GM12872 (cell line): Measurements from ENCODE around the gene BICD1.

Experiments
- CTCF ChIP-seq: IDR thresholded peaks from 3 replicates; pipeline ENCODE4 v1.5.1; 2011; ENCODE audit warnings: low read depth, mild to moderate bottlenecking, low read length, moderate library complexity; ENCODE audit not compliant: insufficient read depth

Gene BICD1

GRCh38 chr12:32208355-32208754, 101.7 kb downstream of the BICD1 start:
- no peak for TF ChIP-seq CTCF

DNA sequence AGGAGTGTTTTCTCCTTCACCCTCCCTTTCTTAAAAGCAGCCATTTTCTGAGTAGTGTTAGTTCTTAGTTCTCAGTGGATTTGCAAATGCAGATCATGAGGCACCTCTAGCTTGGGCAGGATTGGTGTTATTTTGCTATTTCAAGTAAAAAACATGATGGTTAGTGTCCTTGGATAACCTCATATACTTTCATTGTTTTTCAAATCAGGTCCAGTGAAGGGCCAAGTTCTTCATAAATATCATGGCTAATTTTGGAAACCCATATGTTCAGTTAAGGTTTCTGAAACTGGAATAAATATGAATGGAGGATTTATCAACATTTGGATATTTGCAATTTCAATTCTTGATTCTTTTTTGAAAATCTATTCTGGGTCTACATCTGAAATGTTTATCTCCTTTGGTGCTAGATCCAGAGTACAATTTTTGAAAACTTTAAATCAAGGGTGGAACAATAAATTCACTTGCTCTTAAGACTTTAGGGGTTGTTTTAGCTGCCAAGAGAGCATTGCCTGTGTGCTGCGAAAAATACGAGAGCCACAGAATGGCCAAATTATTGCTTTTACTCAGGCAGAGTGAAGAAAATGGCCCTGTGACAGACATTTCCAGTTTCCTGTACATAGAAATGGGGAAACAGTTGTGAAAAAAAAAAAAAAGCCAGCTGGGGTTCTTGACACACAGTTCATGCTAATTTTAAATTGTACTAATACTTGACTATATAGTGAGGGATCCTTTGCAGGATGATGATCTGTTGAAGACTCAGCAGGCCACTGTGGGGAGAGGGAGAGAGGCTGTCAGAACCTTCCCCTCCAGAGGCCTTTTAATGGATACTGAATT, 104.6 kb downstream of the BICD1 start:
- no peak for TF ChIP-seq CTCF

GRCh38 chr12:32211900-32212156, 105.2 kb downstream of the BICD1 start:
- TF ChIP-seq CTCF, result no peak

DNA sequence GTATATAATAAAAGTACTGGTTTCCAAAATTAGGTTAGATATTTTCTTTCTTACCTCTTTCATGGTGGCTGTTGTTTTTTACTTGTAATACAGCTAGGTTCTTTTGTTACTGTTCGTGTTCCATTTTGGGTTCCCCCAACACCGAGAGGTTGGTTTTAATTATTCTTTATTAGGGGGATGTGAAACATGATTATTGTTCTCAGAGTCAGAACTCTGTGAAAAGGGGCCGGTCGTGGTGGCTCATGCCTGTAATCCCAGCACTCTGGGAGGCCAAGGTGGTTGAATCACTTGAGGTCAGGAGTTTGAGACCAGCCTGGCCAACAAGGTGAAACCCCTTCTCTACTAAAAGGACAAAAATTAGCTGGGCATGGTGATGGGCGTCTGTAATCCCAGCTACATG, 108.1 kb downstream of the BICD1 start:
- TF ChIP-seq CTCF, result no peak

DNA sequence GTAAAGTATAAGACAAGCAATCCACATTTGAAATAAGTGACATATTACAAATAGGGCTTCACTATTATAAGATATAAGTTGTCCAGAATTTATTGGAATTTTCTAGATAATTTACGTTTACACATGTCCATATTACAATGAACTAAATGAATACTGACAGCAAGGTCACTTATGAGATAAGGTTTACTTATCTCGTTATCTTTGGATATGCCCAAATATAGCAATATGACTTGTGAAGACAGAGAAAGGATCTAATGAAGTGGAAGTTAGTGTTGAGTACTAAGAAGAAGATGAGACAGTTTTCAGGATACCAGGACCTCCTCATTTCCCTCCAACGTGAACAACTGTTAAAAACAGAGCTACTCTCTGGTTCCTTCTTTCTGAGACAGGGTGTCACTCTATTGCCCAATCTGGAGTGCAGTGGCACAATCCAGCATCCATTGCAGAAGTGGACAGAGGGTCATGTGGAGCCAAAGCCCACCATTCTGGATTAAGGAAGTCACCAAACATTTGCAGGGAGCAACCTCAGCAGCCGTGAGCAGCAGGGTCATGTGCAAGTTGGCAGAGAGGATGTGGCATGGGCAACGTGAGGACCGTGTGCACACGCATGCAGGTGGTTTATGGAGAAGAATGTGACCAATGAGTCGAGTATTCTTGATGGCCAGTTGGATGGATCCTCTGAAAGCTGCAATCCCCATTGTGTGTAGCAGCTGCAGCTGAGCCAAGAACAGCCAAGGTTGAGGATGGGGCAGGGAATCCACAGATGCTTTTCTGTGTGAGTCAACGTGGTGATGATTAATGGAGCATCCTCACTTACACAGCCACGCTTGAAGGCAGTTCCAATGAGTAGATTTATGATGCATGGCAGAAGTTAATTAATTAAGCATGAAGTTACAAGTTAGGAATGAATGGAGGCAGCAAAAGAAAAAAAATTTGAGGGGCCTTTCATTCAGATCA, 111.0 kb downstream of the BICD1 start:
- no peak for TF ChIP-seq CTCF

- TF ChIP-seq CTCF, result no peak
These were observed 117.3 kb downstream of the BICD1 start for GRCh38 chr12:32223941-32224340.

DNA sequence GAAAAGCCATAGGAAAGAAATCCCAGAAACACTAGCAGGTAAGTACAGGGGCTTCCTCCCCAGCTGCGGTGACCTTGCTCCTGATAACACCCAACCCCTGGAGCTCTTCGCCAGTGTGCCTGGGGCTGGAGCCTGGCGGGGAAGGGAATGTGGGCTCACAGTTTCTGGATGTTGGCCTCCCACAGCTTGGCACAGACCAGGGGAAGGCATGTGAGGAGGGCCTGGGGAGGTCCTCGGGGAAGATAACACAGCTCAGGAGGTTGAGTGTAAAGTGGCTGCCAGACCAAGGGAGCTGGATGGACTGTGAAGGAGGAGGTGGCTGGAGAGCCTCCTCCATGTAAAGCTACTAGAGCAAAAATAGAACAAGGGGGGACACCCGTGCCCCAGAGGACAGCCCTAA, 120.1 kb downstream of the BICD1 start:
- TF ChIP-seq CTCF, result no peak
